Liver (tissue), 9 donors: Measurements from ENCODE around the gene CBFA2T2. TPM values are rescaled to one million over a fixed set of nuclear protein-coding genes. Genes with fewer than 3 reads are reported as not detected.
A peak's percentile ranks its signal among the peaks of the same experiment; 100 is the strongest.

ENCODE experiments used
- DNase-seq: peaks from one replicate; pipeline ENCODE4 v3.0.0-alpha.2; 2017; ENCODE audit warnings: low spot score
- H3K27ac ChIP-seq, 2 donors: one replicate each; pipeline ENCODE4 v1.7.0; 2013; ENCODE audit warnings: inconsistent platforms in 2 of 2, low read length in 2 of 2, control low read depth in 1 of 2, low read depth in 1 of 2, mild to moderate bottlenecking in 1 of 2
- H3K27me3 ChIP-seq, 4 donors: one replicate each; pipeline versions ENCODE4 v1.6.1 to v1.7.0; 2013; ENCODE audit warnings: low read length in 3 of 4, inconsistent platforms in 1 of 4, mild to moderate bottlenecking in 1 of 4, moderate library complexity in 1 of 4; ENCODE audit not compliant: control insufficient read depth in 4 of 4, insufficient read depth in 4 of 4
- H3K36me3 ChIP-seq, 4 donors: one replicate each; pipeline versions ENCODE4 v1.6.1 to v1.7.0; 2013; ENCODE audit warnings: low read length in 3 of 4, mild to moderate bottlenecking in 3 of 4, low read depth in 1 of 4, moderate library complexity in 1 of 4; ENCODE audit not compliant: control insufficient read depth in 4 of 4, insufficient read depth in 3 of 4
- H3K4me1 ChIP-seq, 4 donors: one replicate each; pipeline versions ENCODE4 v1.6.1 to v1.7.0; 2013; ENCODE audit warnings: low read length in 3 of 4, mild to moderate bottlenecking in 3 of 4, moderate library complexity in 1 of 4; ENCODE audit not compliant: control insufficient read depth in 4 of 4, insufficient read depth in 4 of 4
- H3K4me3 ChIP-seq, 3 donors: one replicate each; pipeline versions ENCODE4 v1.6.1 to v1.7.0; 2013; ENCODE audit warnings: low read length in 3 of 3, control low read depth in 1 of 3, low read depth in 1 of 3, mild to moderate bottlenecking in 1 of 3
- H3K9ac ChIP-seq, 2 donors: one replicate each; pipeline ENCODE4 v1.7.0; 2013; ENCODE audit warnings: low read length in 2 of 2, mild to moderate bottlenecking in 2 of 2, moderate library complexity in 2 of 2, control low read depth in 1 of 2, low read depth in 1 of 2
- H3K9me3 ChIP-seq, 4 donors: one replicate each; pipeline versions ENCODE4 v1.6.1 to v1.7.0; 2013; ENCODE audit warnings: low read length in 3 of 4; ENCODE audit not compliant: control insufficient read depth in 4 of 4
- CTCF ChIP-seq: fragments of 150-350 bp; IDR thresholded peaks from 2 replicates; pipeline ENCODE4 v1.5.1; 2017; ENCODE audit warnings: improper control_type of control experiment, low read depth, low read length; ENCODE audit not compliant: missing input control
- EGR1 ChIP-seq, 2 donors: IDR thresholded peaks; 2 replicates each; pipeline ENCODE4 v1.6.1; 2016 to 2018; ENCODE audit warnings: antibody characterized with exemption in 2 of 2, low read depth in 2 of 2
- FOXA1 ChIP-seq: IDR thresholded peaks from 2 replicates; pipeline ENCODE4 v1.6.1; 2016; ENCODE audit warnings: antibody characterized with exemption
- GABPA ChIP-seq, 2 donors: IDR thresholded peaks in 1 of 2; conservative IDR thresholded peaks in 1 of 2; 2 replicates each; pipeline ENCODE4 v1.6.1; 2016; ENCODE audit warnings: antibody characterized with exemption in 2 of 2, mild to moderate bottlenecking in 1 of 2, moderate library complexity in 1 of 2
- HNF4A ChIP-seq, 2 donors: conservative IDR thresholded peaks; 2 replicates each; pipeline ENCODE4 v1.6.1; 2016; ENCODE audit warnings: antibody characterized with exemption in 2 of 2, mild to moderate bottlenecking in 2 of 2
- HNF4G ChIP-seq: IDR thresholded peaks from 2 replicates; pipeline ENCODE4 v1.6.1; 2016; ENCODE audit warnings: antibody characterized with exemption
- NR2F2 ChIP-seq: IDR thresholded peaks from 2 replicates; pipeline ENCODE4 v1.6.1; 2016; ENCODE audit warnings: antibody characterized with exemption
- RAD21 ChIP-seq, 2 donors: IDR thresholded peaks; 2 replicates each; pipeline ENCODE4 v1.6.1; 2016; ENCODE audit warnings: antibody characterized with exemption in 2 of 2, mild to moderate bottlenecking in 2 of 2
- REST ChIP-seq: IDR thresholded peaks from 2 replicates; pipeline ENCODE4 v1.6.1; 2016; ENCODE audit warnings: antibody characterized with exemption, mild to moderate bottlenecking
- SP1 ChIP-seq: IDR thresholded peaks from 2 replicates; pipeline ENCODE4 v1.6.1; 2018; ENCODE audit warnings: antibody characterized with exemption, mild to moderate bottlenecking
- TAF1 ChIP-seq: conservative IDR thresholded peaks from 2 replicates; pipeline ENCODE4 v1.6.1; 2016; ENCODE audit warnings: antibody characterized with exemption, mild to moderate bottlenecking
- YY1 ChIP-seq: IDR thresholded peaks from 2 replicates; pipeline ENCODE4 v1.6.1; 2016; ENCODE audit warnings: antibody characterized with exemption, mild to moderate bottlenecking
- WGBS: extraction: QIAGEN DNeasy Blood & Tissue Kit; methylation state at CpG from one replicate; pipeline ENCODE4 v1.1.7; 2013; 5-methylcytosine and 5-hydroxymethylcytosine counted together
- polyA plus RNA-seq, 2 donors: library from polyadenylated mRNA; stranded (reverse) in 1 of 2; unstranded in 1 of 2; fragments of 200-250 nt in 1 of 2; fragments of >200 nt in 1 of 2; fragmentation: Nextera tagmentation in 1 of 2; extraction: Ambion mirVana in 1 of 2; gene quantifications; one replicate each; pipeline versions ENCODE4 v1.2.1 to v1.2.3, GENCODE V29; 2013 to 2015
- total RNA-seq, 2 donors: library from RNA; depleted of rRNA; stranded (reverse); fragments of >200 nt; gene quantifications; one replicate each; pipeline ENCODE4 v1.2.3, GENCODE V29; 2014
- TF ChIP-seq, protein P1 (sequence below): IDR thresholded peaks from 2 replicates; pipeline ENCODE4 v1.6.1; 2016; ENCODE audit warnings: antibody characterized with exemption
- TF ChIP-seq, protein P2 (sequence below): IDR thresholded peaks from 2 replicates; pipeline ENCODE4 v1.6.1; 2016; ENCODE audit warnings: antibody characterized with exemption
- donor health status: healthy.
- donor health status: healthy.
- donor health status: healthy.
- donor health status: healthy.
- donor health status: healthy.

CBFA2T2 gene
- total and polyA plus RNA-seq, 4 donors, result 2.0 to 5.5 (median 5.3) TPM

GRCh38 chr20:33662172-33662571 is 172.3 kb downstream of the CBFA2T2 start, which contains the start of gene C20orf144:
Gene C20orf144 (plus strand): TSS chr20:33662327. CDS start chr20:33662346, 19 bp downstream.
- no peaks in the 10 kb centered on the region for H3K9me3 ChIP-seq
- peak within 1 kb of the TSS; percentile 81 to 82 for H3K27ac ChIP-seq
- peak within 1 kb of the TSS in 1 of 2 donors; percentile 47 for H3K9ac ChIP-seq
- peaks cover 0 to 2% (median under 1%) of the 10 kb centered on the region in 4 donors for H3K36me3 ChIP-seq
- TF ChIP-seq RAD21 (IDR thresholded peaks at IDR 0.05), result no peak
- TF ChIP-seq FOXA1, result no peak
- no peak for TF ChIP-seq HNF4A (conservative IDR thresholded peaks at IDR 0.05)
- no peak for TF ChIP-seq YY1
- TF ChIP-seq SP1, result no peak
- TF ChIP-seq CTCF, result no peak
- TF ChIP-seq, protein P1, sequence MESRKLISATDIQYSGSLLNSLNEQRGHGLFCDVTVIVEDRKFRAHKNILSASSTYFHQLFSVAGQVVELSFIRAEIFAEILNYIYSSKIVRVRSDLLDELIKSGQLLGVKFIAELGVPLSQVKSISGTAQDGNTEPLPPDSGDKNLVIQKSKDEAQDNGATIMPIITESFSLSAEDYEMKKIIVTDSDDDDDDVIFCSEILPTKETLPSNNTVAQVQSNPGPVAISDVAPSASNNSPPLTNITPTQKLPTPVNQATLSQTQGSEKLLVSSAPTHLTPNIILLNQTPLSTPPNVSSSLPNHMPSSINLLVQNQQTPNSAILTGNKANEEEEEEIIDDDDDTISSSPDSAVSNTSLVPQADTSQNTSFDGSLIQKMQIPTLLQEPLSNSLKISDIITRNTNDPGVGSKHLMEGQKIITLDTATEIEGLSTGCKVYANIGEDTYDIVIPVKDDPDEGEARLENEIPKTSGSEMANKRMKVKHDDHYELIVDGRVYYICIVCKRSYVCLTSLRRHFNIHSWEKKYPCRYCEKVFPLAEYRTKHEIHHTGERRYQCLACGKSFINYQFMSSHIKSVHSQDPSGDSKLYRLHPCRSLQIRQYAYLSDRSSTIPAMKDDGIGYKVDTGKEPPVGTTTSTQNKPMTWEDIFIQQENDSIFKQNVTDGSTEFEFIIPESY, result no peak
- TF ChIP-seq NR2F2, result no peak
- no peak for TF ChIP-seq HNF4G
- no peak for TF ChIP-seq GABPA (IDR thresholded peaks at IDR 0.05 in 1 of 2, conservative IDR thresholded peaks at IDR 0.05 in 1 of 2)
- TF ChIP-seq TAF1, result no peak
- TF ChIP-seq, protein P2, sequence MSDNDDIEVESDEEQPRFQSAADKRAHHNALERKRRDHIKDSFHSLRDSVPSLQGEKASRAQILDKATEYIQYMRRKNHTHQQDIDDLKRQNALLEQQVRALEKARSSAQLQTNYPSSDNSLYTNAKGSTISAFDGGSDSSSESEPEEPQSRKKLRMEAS, result no peak
- no peak for TF ChIP-seq EGR1 (IDR thresholded peaks at IDR 0.05; ENCODE audit: low read depth in 2 of 2)
- TF ChIP-seq REST, result no peak
- WGBS, result 95% methylated on average over 10 of the region's 10 CpGs
- no peak for DNase-seq
- H3K27me3 ChIP-seq, result no peaks in the 10 kb centered on the region
- peaks cover 3 to 31% (median 16%) of the 10 kb centered on the region in 4 donors for H3K4me1 ChIP-seq
- H3K4me3 ChIP-seq, result peak within 1 kb of the TSS; percentile 56 to 74 (median 58)
